Uterus (tissue), 4 donors: ENCODE results near the gene PBXIP1. TPM values are rescaled to one million over a fixed set of nuclear protein-coding genes. Genes with fewer than 3 reads are reported as not detected.

Source experiments
- DNase-seq, 2 donors: peaks; one replicate each; pipeline ENCODE4 v3.0.0-alpha.2; 2019 to 2020
- H3K27ac ChIP-seq, 2 donors: fragments of 200-600 bp; sonication (generic); 1 replicate in 1 of 2; 2 replicates in 1 of 2; pipeline ENCODE4 v1.5.1; 2016 to 2018
- H3K27me3 ChIP-seq, 2 donors: fragments of 200-600 bp; sonication (generic); one replicate each; pipeline ENCODE4 v1.5.1; 2018 to 2019; ENCODE audit warnings: control low read depth in 1 of 2
- H3K36me3 ChIP-seq, 2 donors: fragments of 200-600 bp; sonication (generic); one replicate each; pipeline ENCODE4 v1.5.1; 2019; ENCODE audit warnings: control low read depth in 1 of 2
- H3K4me1 ChIP-seq, 2 donors: fragments of 200-600 bp; sonication (generic); one replicate each; pipeline ENCODE4 v1.5.1; 2018 to 2019; ENCODE audit warnings: control low read depth in 1 of 2
- H3K4me3 ChIP-seq, 2 donors: fragments of 200-600 bp; sonication (generic); 1 replicate in 1 of 2; 2 replicates in 1 of 2; pipeline ENCODE4 v1.5.1; 2018 to 2019; ENCODE audit warnings: mild to moderate bottlenecking in 1 of 2
- H3K9me3 ChIP-seq, 2 donors: fragments of 200-600 bp; sonication (generic); one replicate each; pipeline ENCODE4 v1.5.1; 2019; ENCODE audit warnings: control low read depth in 1 of 2
- POLR2A ChIP-seq, 2 donors: fragments of 450-650 bp; IDR thresholded peaks; one replicate each; pipeline ENCODE4 v1.6.1; 2016; ENCODE audit warnings: antibody characterized with exemption in 2 of 2, mild to moderate bottlenecking in 1 of 2, moderate library complexity in 1 of 2
- intact Hi-C: fragments of 100-400 bp; cut with DNase I; formaldehyde crosslinking; loops from one replicate; pipeline ENCODE4 v1.15.1; 2023; ENCODE audit warnings: low total_unique reads
- total RNA-seq, 4 donors: library from RNA; depleted of rRNA in 3 of 4; stranded (reverse); fragments of >200 nt in 3 of 4; gene quantifications; one replicate each; pipeline versions ENCODE4 v1.1.0 to v1.2.4, GENCODE V29; 2014 to 2023
- TF ChIP-seq, protein P1 (sequence below), 4 experiments: fragments of 200-600 bp in 2 of 4; fragments of 450-650 bp in 2 of 4; sonication (generic) in 2 of 4; IDR thresholded peaks; one replicate each; pipeline ENCODE4 v1.5.1; 2016 to 2019; ENCODE audit warnings: antibody characterized with exemption in 4 of 4, mild to moderate bottlenecking in 2 of 4, moderate library complexity in 1 of 4
- donor health status: DM: yes; HTN: yes; CAD: no.

The PBXIP1 gene
- total RNA-seq, 4 donors from 2014 or later = 34.4 to 151 (median 88.6) TPM

DNA sequence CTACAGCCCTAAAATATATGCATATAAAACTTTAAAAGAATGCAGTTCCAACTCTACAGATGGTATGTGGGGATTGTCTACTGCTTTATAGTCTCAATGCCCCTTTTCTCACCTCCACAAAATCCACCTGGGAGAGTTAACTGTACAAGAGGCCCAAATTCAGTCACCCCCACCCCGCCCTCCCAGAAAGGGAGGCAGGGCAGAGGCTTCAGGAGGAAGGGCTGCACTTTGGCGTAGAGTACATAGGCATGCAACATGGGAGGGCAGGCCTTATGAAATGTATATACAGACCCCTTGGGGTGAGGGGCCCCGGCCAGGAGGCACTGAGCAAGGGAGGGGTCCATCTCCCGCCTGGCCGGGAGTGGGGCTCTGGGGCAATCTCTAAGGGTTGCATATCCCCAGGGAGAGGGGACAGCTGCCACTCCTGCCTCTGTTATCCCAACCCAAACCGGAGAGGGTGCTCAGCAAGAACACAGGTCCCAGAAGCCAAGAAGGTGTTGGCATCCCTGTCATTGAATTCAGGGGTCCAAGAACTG is 7.0 kb upstream of the PBXIP1 start:
- no peak for TF ChIP-seq POLR2A (IDR thresholded peaks at IDR 0.05)
- no peaks in the 10 kb centered on the region for H3K9me3 ChIP-seq
- no peaks in the 10 kb centered on the region for H3K36me3 ChIP-seq
- DNase-seq = no peak
- intact Hi-C loops = loop anchor here (5.0 kb wide), 1 partner anchor 49 kb away; no protein-coding TSS in a partner anchor
- peaks cover 0 to 4% of the 10 kb centered on the region in 2 donors for H3K4me1 ChIP-seq
- peak overlapping the region; percentile 98 for H3K27ac ChIP-seq
- H3K4me3 ChIP-seq = peak overlapping the region; percentile 62 to 91
- H3K27me3 ChIP-seq = no peaks in the 10 kb centered on the region

DNA sequence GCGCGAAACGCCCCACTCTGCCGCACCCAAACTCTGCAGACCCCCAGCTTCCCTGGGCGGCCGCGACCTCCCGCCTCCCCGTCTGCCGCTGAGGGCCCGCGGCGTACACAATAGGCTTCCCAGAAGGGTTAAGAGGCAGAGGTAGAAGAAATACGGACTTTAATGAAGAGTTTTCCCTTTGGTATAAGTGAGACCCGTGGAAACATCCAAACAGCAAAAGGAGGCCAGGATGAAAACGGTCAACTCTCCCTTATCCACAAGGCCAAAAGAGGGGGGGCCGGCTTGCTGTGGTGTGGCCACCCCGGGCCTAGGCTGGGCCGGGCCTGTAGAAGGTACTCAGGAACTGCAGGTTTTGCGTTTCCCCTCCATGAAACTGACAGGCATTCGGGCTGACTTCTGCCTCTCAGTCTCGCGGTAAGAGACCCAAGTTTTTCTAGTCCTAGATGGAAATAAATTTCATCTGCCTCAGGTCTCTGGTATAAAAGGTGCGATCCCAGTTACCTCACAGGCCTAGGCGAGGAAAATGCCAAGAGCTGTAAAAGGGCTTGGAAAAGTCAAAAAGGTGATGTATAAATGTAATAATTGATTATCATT is 6.4 kb upstream of the PBXIP1 start:
- H3K27me3 ChIP-seq = no peaks in the 10 kb centered on the region
- no peaks in the 10 kb centered on the region for H3K9me3 ChIP-seq
- intact Hi-C loops = loop anchor here (5.0 kb wide), 1 partner anchor 50 kb away; no protein-coding TSS in a partner anchor
- DNase-seq = no peak
- TF ChIP-seq POLR2A (IDR thresholded peaks at IDR 0.05) = no peak
- TF ChIP-seq, protein P1, sequence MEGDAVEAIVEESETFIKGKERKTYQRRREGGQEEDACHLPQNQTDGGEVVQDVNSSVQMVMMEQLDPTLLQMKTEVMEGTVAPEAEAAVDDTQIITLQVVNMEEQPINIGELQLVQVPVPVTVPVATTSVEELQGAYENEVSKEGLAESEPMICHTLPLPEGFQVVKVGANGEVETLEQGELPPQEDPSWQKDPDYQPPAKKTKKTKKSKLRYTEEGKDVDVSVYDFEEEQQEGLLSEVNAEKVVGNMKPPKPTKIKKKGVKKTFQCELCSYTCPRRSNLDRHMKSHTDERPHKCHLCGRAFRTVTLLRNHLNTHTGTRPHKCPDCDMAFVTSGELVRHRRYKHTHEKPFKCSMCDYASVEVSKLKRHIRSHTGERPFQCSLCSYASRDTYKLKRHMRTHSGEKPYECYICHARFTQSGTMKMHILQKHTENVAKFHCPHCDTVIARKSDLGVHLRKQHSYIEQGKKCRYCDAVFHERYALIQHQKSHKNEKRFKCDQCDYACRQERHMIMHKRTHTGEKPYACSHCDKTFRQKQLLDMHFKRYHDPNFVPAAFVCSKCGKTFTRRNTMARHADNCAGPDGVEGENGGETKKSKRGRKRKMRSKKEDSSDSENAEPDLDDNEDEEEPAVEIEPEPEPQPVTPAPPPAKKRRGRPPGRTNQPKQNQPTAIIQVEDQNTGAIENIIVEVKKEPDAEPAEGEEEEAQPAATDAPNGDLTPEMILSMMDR (IDR thresholded peaks at IDR 0.05) = no peak
- H3K27ac ChIP-seq = peak overlapping the region; percentile 98
- H3K4me3 ChIP-seq = peak overlapping the region; percentile 62 to 91
- peaks cover 0 to 4% of the 10 kb centered on the region in 2 donors for H3K4me1 ChIP-seq
- H3K36me3 ChIP-seq = no peaks in the 10 kb centered on the region

DNA sequence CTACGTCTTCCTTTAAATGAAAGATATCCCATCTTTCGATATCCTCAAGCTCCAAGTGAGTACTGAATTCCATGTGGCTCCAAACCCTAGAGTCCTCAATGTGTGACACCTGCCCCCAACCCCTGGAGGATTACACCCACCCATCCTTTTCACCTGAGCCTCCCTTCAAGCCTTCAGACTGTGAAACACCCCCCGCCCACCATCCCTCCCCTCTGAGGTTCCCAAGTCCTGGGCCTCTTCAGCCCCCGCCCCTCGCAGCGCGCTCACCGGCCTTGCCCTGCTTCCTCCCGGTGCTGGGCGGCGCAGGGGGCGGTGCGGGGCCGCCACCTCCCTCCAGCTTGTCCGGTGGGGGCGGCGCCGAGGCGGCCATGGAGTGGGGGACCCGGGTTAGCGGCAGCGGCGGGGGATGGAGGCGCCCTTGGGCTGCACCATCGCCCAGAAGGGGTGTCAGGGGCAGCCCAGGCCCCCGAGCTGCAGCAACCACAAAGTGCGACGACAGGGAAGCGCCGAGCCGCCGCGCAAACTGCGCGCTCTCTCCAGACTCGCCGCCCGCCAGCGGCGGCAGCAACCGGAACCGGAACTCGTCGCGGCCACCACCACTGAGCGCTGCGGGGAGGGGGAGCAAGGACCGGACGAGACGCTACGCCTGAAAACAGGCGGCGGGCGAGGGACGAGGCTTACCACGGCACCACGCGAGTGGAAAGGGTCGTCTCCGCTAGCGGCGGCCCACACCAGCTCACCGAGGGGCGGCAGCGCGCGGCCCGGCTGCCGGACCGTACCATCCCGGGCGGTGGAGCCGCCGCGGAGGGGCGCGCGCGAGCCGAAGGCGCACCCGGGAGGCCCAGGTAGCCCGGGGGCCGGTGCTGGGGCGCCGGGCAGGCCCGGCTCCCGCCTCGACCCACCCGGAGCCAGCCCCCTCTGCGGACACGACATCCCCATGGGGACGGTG is 5.6 kb upstream of the PBXIP1 start, which contains the start of gene PYGO2:
PYGO2 (minus strand) TSS at position 576 of the 949 bp plus-strand sequence; CDS start at position 370, 206 bp downstream.
- H3K27ac ChIP-seq = peak within 1 kb of the TSS; percentile 98
- H3K27me3 ChIP-seq = no peaks in the 10 kb centered on the region
- no peaks in the 10 kb centered on the region for H3K9me3 ChIP-seq
- peak; percentile 69 to 77 for DNase-seq
- H3K4me1 ChIP-seq = peaks cover 0 to 9% of the 10 kb centered on the region in 2 donors
- peak; percentile 64 to 79 for TF ChIP-seq POLR2A (IDR thresholded peaks at IDR 0.05)
- TF ChIP-seq, protein P1 (IDR thresholded peaks at IDR 0.05) = peak; percentile 61 to 91 (median 90)
- peak within 1 kb of the TSS; percentile 62 to 91 for H3K4me3 ChIP-seq
- no peaks in the 10 kb centered on the region for H3K36me3 ChIP-seq
- intact Hi-C loops = loop anchor here (5.0 kb wide), 1 partner anchor 51 kb away; no protein-coding TSS in a partner anchor

DNA sequence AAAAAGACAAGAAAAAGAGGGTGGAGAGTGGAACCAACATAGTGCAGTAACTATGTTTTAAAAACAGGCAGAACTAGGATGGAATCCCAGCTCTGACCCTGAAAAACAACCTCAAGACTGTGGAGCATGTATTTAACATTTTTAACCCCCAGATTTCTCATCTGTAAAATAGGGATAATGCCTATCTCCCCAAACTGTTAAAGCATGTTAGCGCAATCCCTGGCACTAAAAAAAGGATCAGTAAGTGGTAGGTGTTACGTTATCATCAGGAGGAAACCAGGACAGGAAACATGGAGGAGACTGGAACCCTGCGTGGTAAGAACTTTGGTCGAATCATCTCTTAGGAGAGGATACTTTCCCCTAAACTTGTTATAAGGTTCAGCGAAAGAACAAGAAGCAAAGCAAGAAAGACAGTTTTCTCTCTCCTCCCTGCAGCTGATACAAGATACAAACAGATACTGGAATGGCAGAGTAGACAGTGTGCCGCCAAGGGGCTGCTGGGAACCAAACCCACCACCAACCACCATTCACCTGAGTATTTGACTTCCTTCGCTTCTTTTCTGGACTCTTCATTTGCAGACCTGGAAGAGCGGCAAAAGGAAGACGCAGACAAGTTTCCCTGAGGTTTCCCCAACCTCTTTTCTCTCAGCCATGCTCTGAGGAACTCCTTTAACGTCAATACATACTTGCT is 4.7 kb upstream of the PBXIP1 start:
- no peaks in the 10 kb centered on the region for H3K36me3 ChIP-seq

More for the DNA sequence above, 4.7 kb upstream of the PBXIP1 start:
- Histone ChIP-seq H3K4me1 (peaks cover 0 to 12% of the 10 kb centered on the region in 2 donors), H3K27ac (peak overlapping the region; percentile 98), H3K27me3 (no peaks in the 10 kb centered on the region), H3K9me3 (no peaks in the 10 kb centered on the region), H3K4me3 (peak overlapping the region; percentile 62 to 91)
- DNase-seq = no peak
- intact Hi-C loops = loop anchor here (5.0 kb wide), 1 partner anchor 52 kb away; no protein-coding TSS in a partner anchor
- TF ChIP-seq POLR2A (IDR thresholded peaks at IDR 0.05) = no peak
- TF ChIP-seq, protein P1 (IDR thresholded peaks at IDR 0.05) = no peak
